SK-N-SH treated with all-trans-retinoic acid at 6 μM for 48 hours (cell line): ENCODE data around the gene ADCY1.

Experiments
- BACH2 ChIP-seq: fragments of 250-450 bp; sonication (Bioruptor Pico); IDR thresholded peaks from 2 replicates; pipeline ENCODE4 v1.9.0; 2021; ENCODE audit warnings: mild to moderate bottlenecking, borderline replicate concordance
- CREB5 ChIP-seq: fragments of 250-450 bp; sonication (Bioruptor Pico); IDR thresholded peaks from 2 replicates; pipeline ENCODE4 v1.5.1; 2020; ENCODE audit warnings: low read depth, mild to moderate bottlenecking, moderate library complexity
- RARB ChIP-seq: fragments of 250-450 bp; sonication (Bioruptor Pico); IDR thresholded peaks from 2 replicates; pipeline ENCODE4 v1.8.0; 2021; ENCODE audit warnings: mild to moderate bottlenecking, moderate library complexity
- SNAI2 ChIP-seq: fragments of 250-450 bp; sonication (Bioruptor Pico); IDR thresholded peaks from 2 replicates; pipeline ENCODE4 v1.5.0; 2020; ENCODE audit warnings: mild to moderate bottlenecking, moderate library complexity
- TCF4 ChIP-seq: fragments of 250-450 bp; sonication (Bioruptor Pico); IDR thresholded peaks from 2 replicates; pipeline ENCODE4 v1.8.0; 2021; ENCODE audit warnings: mild to moderate bottlenecking, moderate library complexity, borderline replicate concordance
- TOX ChIP-seq: fragments of 250-450 bp; sonication (Bioruptor Pico); IDR thresholded peaks from 2 replicates; pipeline ENCODE4 v1.8.0; 2021; ENCODE audit warnings: mild to moderate bottlenecking, moderate library complexity, borderline replicate concordance
- ZFP30 ChIP-seq: fragments of 450-650 bp; formaldehyde crosslinking; IDR thresholded peaks from 2 replicates; pipeline ENCODE4 v1.5.0; 2022; ENCODE audit warnings: mild to moderate bottlenecking, moderate library complexity
- TF ChIP-seq, protein P1 (sequence below): fragments of 250-450 bp; sonication (Bioruptor Pico); IDR thresholded peaks from 2 replicates; pipeline ENCODE4 v1.8.0; 2020; ENCODE audit warnings: mild to moderate bottlenecking, moderate library complexity, borderline replicate concordance
- TF ChIP-seq, protein P2 (sequence below): fragments of 250-450 bp; sonication (Bioruptor Pico); IDR thresholded peaks from 2 replicates; pipeline ENCODE4 v1.5.0; 2020; ENCODE audit warnings: mild to moderate bottlenecking, moderate library complexity

DNA sequence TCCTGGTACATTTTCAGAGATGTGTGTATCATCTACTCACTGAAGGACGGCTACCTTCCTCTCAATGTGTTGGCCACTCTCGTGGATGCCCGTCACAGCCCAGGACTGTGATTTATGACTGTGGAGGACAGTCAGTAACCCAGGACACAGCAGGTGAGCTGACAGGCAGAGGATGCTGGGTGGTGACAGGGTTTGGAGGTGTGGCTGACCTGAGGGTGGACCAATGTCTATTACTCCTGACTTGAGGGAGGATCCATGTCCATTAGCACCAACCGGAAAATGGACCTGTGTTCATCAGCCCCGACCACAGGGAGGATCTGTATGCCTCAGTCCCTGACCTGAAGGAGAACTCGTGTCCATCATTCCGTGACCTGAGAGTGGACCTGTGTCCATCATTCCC, 96.1 kb downstream of the ADCY1 start:
- TF ChIP-seq TCF4 (CRISPR knock-in tag) (no peak), BACH2 (CRISPR knock-in tag) (no peak), RARB (CRISPR knock-in tag) (no peak), SNAI2 (CRISPR knock-in tag) (no peak), ZFP30 (CRISPR knock-in tag) (no peak), CREB5 (CRISPR knock-in tag) (no peak), TOX (no peak)
- TF ChIP-seq, protein P1, sequence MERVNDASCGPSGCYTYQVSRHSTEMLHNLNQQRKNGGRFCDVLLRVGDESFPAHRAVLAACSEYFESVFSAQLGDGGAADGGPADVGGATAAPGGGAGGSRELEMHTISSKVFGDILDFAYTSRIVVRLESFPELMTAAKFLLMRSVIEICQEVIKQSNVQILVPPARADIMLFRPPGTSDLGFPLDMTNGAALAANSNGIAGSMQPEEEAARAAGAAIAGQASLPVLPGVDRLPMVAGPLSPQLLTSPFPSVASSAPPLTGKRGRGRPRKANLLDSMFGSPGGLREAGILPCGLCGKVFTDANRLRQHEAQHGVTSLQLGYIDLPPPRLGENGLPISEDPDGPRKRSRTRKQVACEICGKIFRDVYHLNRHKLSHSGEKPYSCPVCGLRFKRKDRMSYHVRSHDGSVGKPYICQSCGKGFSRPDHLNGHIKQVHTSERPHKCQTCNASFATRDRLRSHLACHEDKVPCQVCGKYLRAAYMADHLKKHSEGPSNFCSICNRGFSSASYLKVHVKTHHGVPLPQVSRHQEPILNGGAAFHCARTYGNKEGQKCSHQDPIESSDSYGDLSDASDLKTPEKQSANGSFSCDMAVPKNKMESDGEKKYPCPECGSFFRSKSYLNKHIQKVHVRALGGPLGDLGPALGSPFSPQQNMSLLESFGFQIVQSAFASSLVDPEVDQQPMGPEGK (CRISPR knock-in tag), result no peak
- TF ChIP-seq, protein P2, sequence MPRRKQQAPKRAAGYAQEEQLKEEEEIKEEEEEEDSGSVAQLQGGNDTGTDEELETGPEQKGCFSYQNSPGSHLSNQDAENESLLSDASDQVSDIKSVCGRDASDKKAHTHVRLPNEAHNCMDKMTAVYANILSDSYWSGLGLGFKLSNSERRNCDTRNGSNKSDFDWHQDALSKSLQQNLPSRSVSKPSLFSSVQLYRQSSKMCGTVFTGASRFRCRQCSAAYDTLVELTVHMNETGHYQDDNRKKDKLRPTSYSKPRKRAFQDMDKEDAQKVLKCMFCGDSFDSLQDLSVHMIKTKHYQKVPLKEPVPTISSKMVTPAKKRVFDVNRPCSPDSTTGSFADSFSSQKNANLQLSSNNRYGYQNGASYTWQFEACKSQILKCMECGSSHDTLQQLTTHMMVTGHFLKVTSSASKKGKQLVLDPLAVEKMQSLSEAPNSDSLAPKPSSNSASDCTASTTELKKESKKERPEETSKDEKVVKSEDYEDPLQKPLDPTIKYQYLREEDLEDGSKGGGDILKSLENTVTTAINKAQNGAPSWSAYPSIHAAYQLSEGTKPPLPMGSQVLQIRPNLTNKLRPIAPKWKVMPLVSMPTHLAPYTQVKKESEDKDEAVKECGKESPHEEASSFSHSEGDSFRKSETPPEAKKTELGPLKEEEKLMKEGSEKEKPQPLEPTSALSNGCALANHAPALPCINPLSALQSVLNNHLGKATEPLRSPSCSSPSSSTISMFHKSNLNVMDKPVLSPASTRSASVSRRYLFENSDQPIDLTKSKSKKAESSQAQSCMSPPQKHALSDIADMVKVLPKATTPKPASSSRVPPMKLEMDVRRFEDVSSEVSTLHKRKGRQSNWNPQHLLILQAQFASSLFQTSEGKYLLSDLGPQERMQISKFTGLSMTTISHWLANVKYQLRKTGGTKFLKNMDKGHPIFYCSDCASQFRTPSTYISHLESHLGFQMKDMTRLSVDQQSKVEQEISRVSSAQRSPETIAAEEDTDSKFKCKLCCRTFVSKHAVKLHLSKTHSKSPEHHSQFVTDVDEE, result no peak
